K562 (cell line): Measurements from ENCODE around the gene DAP. TPM values are rescaled to one million over a fixed set of nuclear protein-coding genes. Genes with fewer than 3 reads are reported as not detected.
A peak's percentile ranks its signal among the peaks of the same experiment; 100 is the strongest.

Experiments used
- ESRRA ChIP-seq: fragments of 450-650 bp; IDR thresholded peaks from 2 replicates; pipeline ENCODE4 v1.6.1; 2014; ENCODE audit warnings: low read depth, mild to moderate bottlenecking, moderate library complexity, borderline replicate concordance
- FOXM1 ChIP-seq, 2 experiments: fragments of 450-650 bp in 1 of 2; sonication (generic) in 1 of 2; formaldehyde crosslinking in 1 of 2; IDR thresholded peaks; 2 replicates each; pipeline versions ENCODE4 v1.6.1 to v1.9.0; 2017 to 2022; ENCODE audit warnings: low read depth in 2 of 2, mild to moderate bottlenecking in 2 of 2, missing genetic modification reagents in 1 of 2, moderate library complexity in 1 of 2
- HDAC2 ChIP-seq: fragments of 450-650 bp; IDR thresholded peaks from 2 replicates; pipeline ENCODE4 v1.6.1; 2016; ENCODE audit warnings: mild to moderate bottlenecking
- HNRNPK ChIP-seq: fragments of 200-400 bp; formaldehyde crosslinking; IDR thresholded peaks from one replicate; pipeline ENCODE4 v1.6.1; 2018; ENCODE audit warnings: mild to moderate bottlenecking, low read depth, low read length; ENCODE audit not compliant: poor library complexity, severe bottlenecking
- ID3 ChIP-seq, 2 experiments: fragments of 250-450 bp in 1 of 2; fragments of 450-650 bp in 1 of 2; sonication (Bioruptor Pico) in 1 of 2; IDR thresholded peaks; 2 replicates each; pipeline versions ENCODE4 v1.6.1 to v1.8.0; 2016 to 2021; ENCODE audit warnings: mild to moderate bottlenecking in 2 of 2, moderate library complexity in 2 of 2, missing compliant biosample characterization in 1 of 2, missing genetic modification characterization in 1 of 2
- KLF16 ChIP-seq: IDR thresholded peaks from 2 replicates; pipeline ENCODE4 v1.6.1; 2016; ENCODE audit warnings: antibody characterized with exemption
- MAFF ChIP-seq: IDR thresholded peaks from 2 replicates; pipeline ENCODE4 v1.6.1; 2012; ENCODE audit warnings: low read length, improper control_type of control experiment
- MCM2 ChIP-seq: fragments of 450-650 bp; IDR thresholded peaks from 2 replicates; pipeline ENCODE4 v1.6.1; 2017; ENCODE audit warnings: low read depth, mild to moderate bottlenecking
- MEF2D ChIP-seq: conservative IDR thresholded peaks from 2 replicates; pipeline ENCODE4 v1.6.1; 2016; ENCODE audit warnings: low read depth, missing genetic modification characterization, missing compliant biosample characterization
- MTA1 ChIP-seq: fragments of 450-650 bp; IDR thresholded peaks from 2 replicates; pipeline ENCODE4 v1.6.1; 2017; ENCODE audit warnings: borderline replicate concordance
- NEUROD1 ChIP-seq: fragments of 150-350 bp; IDR thresholded peaks from 2 replicates; pipeline ENCODE4 v1.6.1; 2014; ENCODE audit warnings: borderline replicate concordance, low read length, low read depth; ENCODE audit not compliant: partially characterized antibody
- OTX1 ChIP-seq: fragments of 450-650 bp; formaldehyde crosslinking; IDR thresholded peaks from 2 replicates; pipeline ENCODE4 v1.4.0; 2022; ENCODE audit warnings: mild to moderate bottlenecking
- SMC3 ChIP-seq: conservative IDR thresholded peaks from 2 replicates; pipeline ENCODE4 v1.6.1; 2011; ENCODE audit warnings: low read depth, low read length, improper control_type of control experiment; ENCODE audit not compliant: insufficient read depth
- SOX6 ChIP-seq: fragments of 450-650 bp; IDR thresholded peaks from 2 replicates; pipeline ENCODE4 v1.6.1; 2014; ENCODE audit warnings: mild to moderate bottlenecking
- ZBTB11 ChIP-seq, 3 experiments: fragments of 200-800 bp in 1 of 3; fragments of 250-450 bp in 1 of 3; fragments of 450-650 bp in 1 of 3; sonication (Bioruptor Pico) in 1 of 3; sonication (Bioruptor generic) in 1 of 3; formaldehyde crosslinking in 1 of 3; IDR thresholded peaks; 2 replicates each; pipeline versions ENCODE4 v1.6.1 to v1.8.0; 2016 to 2022; ENCODE audit warnings: mild to moderate bottlenecking in 2 of 3, missing genetic modification characterization in 2 of 3, missing compliant biosample characterization in 1 of 3, moderate library complexity in 1 of 3
- ZBTB17 ChIP-seq: fragments of 450-650 bp; formaldehyde crosslinking; IDR thresholded peaks from 2 replicates; pipeline ENCODE4 v1.4.0; 2020; ENCODE audit warnings: mild to moderate bottlenecking
- ZBTB43 ChIP-seq: sonication (generic); formaldehyde crosslinking; IDR thresholded peaks from 2 replicates; pipeline ENCODE4 v1.8.0; 2023; ENCODE audit warnings: mild to moderate bottlenecking, missing genetic modification reagents
- ZNF121 ChIP-seq: sonication (generic); formaldehyde crosslinking; conservative IDR thresholded peaks from 2 replicates; pipeline ENCODE4 v1.8.0; 2022; ENCODE audit warnings: missing genetic modification reagents
- ZNF3 ChIP-seq: fragments of 250-450 bp; sonication (Bioruptor Pico); IDR thresholded peaks from 2 replicates; pipeline ENCODE4 v1.5.0; 2021; ENCODE audit warnings: mild to moderate bottlenecking, moderate library complexity
- polyA plus RNA-seq, 8 experiments: library from polyadenylated mRNA; depleted of rRNA in 4 of 8; stranded (reverse) in 5 of 8; unstranded in 3 of 8; fragments of >200 nt; fragmentation: Nextera tagmentation in 2 of 8; fragmentation: Illumina TruSeq in 1 of 8; extraction: Ambion mirVana in 2 of 8; extraction: Trizol in 1 of 8; gene quantifications; 2 replicates each; pipeline versions ENCODE4 v1.2.1 to v1.2.3, GENCODE V29; 2011 to 2014; ENCODE audit warnings: inconsistent platforms in 1 of 8, missing spikeins in 1 of 8
- total RNA-seq, 7 experiments: library from RNA; depleted of rRNA in 6 of 7; stranded (reverse); fragments of >200 nt in 6 of 7; fragmentation: Illumina TruSeq in 2 of 7; extraction: Trizol in 2 of 7; gene quantifications; 2 replicates each; pipeline versions ENCODE4 v1.2.1 to v1.2.3, GENCODE V29; 2011 to 2021; ENCODE audit warnings: low replicate concordance in 1 of 7

Gene DAP
- total and polyA plus RNA-seq, 9 of the 15 experiments (the other 6 are each of a cell fraction or from before 2014, with no cell fraction given): 14.1 to 151 (median 34.5) TPM

- TF ChIP-seq FOXM1 (IDR thresholded peaks at IDR 0.05; ENCODE audit: low read depth): peak; percentile 64; the same call in 1 of the 2 replicates
- TF ChIP-seq FOXM1 (CRISPR knock-in tag; IDR thresholded peaks at IDR 0.05; ENCODE audit: low read depth): no peak
- TF ChIP-seq MAFF: peak; percentile 28; the same call in 1 of the 2 replicates
- no peak for TF ChIP-seq ZNF3 (CRISPR knock-in tag)
- TF ChIP-seq KLF16: peak; percentile 88; the same call in 1 of the 2 replicates
- peak; percentile 73 for TF ChIP-seq NEUROD1
- TF ChIP-seq SOX6: 0 out of 2 replicates have a peak, but pooled peaks have one; percentile 70
- 0 out of 2 replicates have a peak, but pooled peaks have one; percentile 23 for TF ChIP-seq SMC3
- TF ChIP-seq HNRNPK: no peak
- TF ChIP-seq ID3 (CRISPR knock-in tag; IDR thresholded peaks at IDR 0.05): no peak
- TF ChIP-seq ID3 (tag; IDR thresholded peaks at IDR 0.05): peak; percentile 32; the same call in 1 of the 2 replicates
- TF ChIP-seq ZBTB43: no peak
- no peak for TF ChIP-seq MCM2
- TF ChIP-seq ZNF121 (CRISPR knock-in tag): no peak; the same call in 1 of the 2 replicates
- peak; percentile 83; the same call in 1 of the 2 replicates for TF ChIP-seq HDAC2
- TF ChIP-seq MEF2D: peak; percentile 70
- TF ChIP-seq ZBTB17: no peak
- peak; percentile 70; the same call in 1 of the 2 replicates for TF ChIP-seq MTA1
- no peak for TF ChIP-seq OTX1 (CRISPR knock-in tag)
- 0 out of 2 replicates have a peak, but pooled peaks have one; percentile 33 for TF ChIP-seq ESRRA
- peak in 1 of 3 experiments; percentile 72; a peak in 2 of 6 replicates for TF ChIP-seq ZBTB11 (CRISPR knock-in tag; IDR thresholded peaks at IDR 0.05)
These were observed 58.0 kb downstream of the DAP start (continued) for GRCh38 chr5:10702911-10703491.
